ENCODE results near the gene CRTC3. TPM values are rescaled to one million over a fixed set of nuclear protein-coding genes. Genes with fewer than 3 reads are reported as not detected.
"Not testable (repeated sequence)": the region's sequence is repeated elsewhere in the genome, so short reads cannot be mapped to it uniquely, and the experiment has no call there.

The CRTC3 gene
- total RNA-seq, 2 experiments from 2014 or later: 90.7 to 92.4 TPM

- Histone ChIP-seq H3K4me3 (ENCODE audit: low read length) (no peak overlapping the region), H3K9me3 (ENCODE audit: control insufficient read depth in 1 of 2, insufficient read depth in 1 of 2, low read length in 2 of 2) (no peaks in the 10 kb centered on the region), H3K27ac (ENCODE audit: low read depth in 1 of 2, low read length in 2 of 2) (no peak overlapping the region), H3K27me3 (ENCODE audit: control insufficient read depth in 1 of 2, insufficient read depth in 2 of 2, low read length in 2 of 2) (no peaks in the 10 kb centered on the region), H3K4me1 (ENCODE audit: insufficient read depth, low read length) (peaks cover 10% of the 10 kb centered on the region), H3K36me3 (ENCODE audit: insufficient read depth, low read length) (no peaks in the 10 kb centered on the region)
- ATAC-seq (ENCODE audit: poor library complexity) (no peak), DNase-seq (no peak)
- intact Hi-C loops (cut with DNase I, micrococcal nuclease): no loop called here
- Mint-ChIP-seq H3K27me3 (no peaks in the 10 kb centered on the region), H3K27ac (no peak overlapping the region), H3K9me3 (no peaks in the 10 kb centered on the region), H3K4me1 (ENCODE audit: low read depth) (peaks cover 12% of the 10 kb centered on the region), H3K4me3 (no peak overlapping the region), H3K36me3 (ENCODE audit: low read depth) (no peaks in the 10 kb centered on the region)
- ChIA-PET CTCF (no interaction called here), POLR2A (no interaction called here)
- TF ChIP-seq, protein P1, sequence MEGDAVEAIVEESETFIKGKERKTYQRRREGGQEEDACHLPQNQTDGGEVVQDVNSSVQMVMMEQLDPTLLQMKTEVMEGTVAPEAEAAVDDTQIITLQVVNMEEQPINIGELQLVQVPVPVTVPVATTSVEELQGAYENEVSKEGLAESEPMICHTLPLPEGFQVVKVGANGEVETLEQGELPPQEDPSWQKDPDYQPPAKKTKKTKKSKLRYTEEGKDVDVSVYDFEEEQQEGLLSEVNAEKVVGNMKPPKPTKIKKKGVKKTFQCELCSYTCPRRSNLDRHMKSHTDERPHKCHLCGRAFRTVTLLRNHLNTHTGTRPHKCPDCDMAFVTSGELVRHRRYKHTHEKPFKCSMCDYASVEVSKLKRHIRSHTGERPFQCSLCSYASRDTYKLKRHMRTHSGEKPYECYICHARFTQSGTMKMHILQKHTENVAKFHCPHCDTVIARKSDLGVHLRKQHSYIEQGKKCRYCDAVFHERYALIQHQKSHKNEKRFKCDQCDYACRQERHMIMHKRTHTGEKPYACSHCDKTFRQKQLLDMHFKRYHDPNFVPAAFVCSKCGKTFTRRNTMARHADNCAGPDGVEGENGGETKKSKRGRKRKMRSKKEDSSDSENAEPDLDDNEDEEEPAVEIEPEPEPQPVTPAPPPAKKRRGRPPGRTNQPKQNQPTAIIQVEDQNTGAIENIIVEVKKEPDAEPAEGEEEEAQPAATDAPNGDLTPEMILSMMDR (IDR thresholded peaks at IDR 0.05): no peak
Measured at GRCh38 chr15:90671216-90671615, 141.5 kb downstream of the CRTC3 start.

DNA sequence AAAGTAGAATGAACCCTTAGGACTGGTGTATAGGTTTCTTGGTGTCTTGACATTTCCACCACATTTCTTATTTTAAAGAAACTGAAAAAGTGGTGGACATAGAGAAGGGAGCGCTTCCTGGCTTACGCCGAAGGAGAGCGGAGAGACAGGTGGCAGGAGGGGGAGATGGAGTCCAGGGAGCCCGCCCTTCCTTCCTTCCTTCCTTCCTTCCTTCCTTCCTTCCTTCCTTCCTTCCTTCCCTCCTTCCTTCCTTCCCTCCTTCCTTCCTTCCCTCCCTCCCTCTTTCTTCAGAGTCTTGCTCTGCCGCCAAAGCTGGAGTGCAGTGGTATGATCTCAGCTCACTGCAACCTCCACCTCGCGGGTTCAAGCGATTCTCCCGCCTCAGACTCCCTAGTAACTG lies 143.6 kb downstream of the CRTC3 start:
- DNase-seq; ATAC-seq (ENCODE audit: poor library complexity); H3K27me3 ChIP-seq (ENCODE audit: control insufficient read depth in 1 of 2, insufficient read depth in 2 of 2, low read length in 2 of 2); H3K27ac ChIP-seq (ENCODE audit: low read depth in 1 of 2, low read length in 2 of 2); CTCF ChIA-PET; H3K9me3 Mint-ChIP-seq; H3K4me1 ChIP-seq (ENCODE audit: insufficient read depth, low read length); intact Hi-C loops (cut with DNase I, micrococcal nuclease); H3K9me3 ChIP-seq (ENCODE audit: control insufficient read depth in 1 of 2, insufficient read depth in 1 of 2, low read length in 2 of 2); H3K27me3 Mint-ChIP-seq; H3K36me3 ChIP-seq (ENCODE audit: insufficient read depth, low read length); H3K27ac Mint-ChIP-seq; H3K4me3 Mint-ChIP-seq; H3K36me3 Mint-ChIP-seq (ENCODE audit: low read depth); H3K4me3 ChIP-seq (ENCODE audit: low read length); POLR2A ChIA-PET; H3K4me1 Mint-ChIP-seq (ENCODE audit: low read depth): not testable (repeated sequence)

- no peak overlapping the region for H3K4me3 ChIP-seq (ENCODE audit: low read length)
- ChIA-PET POLR2A (no interaction called here), CTCF (no interaction called here)
- intact Hi-C loops (cut with DNase I, micrococcal nuclease): no loop called here
- H3K27ac ChIP-seq (ENCODE audit: low read depth in 1 of 2, low read length in 2 of 2): no peak overlapping the region
- no peaks in the 10 kb centered on the region for H3K36me3 ChIP-seq (ENCODE audit: insufficient read depth, low read length)
- H3K9me3 Mint-ChIP-seq: no peaks in the 10 kb centered on the region
- no peaks in the 10 kb centered on the region for H3K27me3 Mint-ChIP-seq
- H3K27ac Mint-ChIP-seq: no peak overlapping the region
- TF ChIP-seq, protein P1 (IDR thresholded peaks at IDR 0.05): no peak
- ATAC-seq (ENCODE audit: poor library complexity) (no peak), DNase-seq (no peak)
- H3K9me3 ChIP-seq (ENCODE audit: control insufficient read depth in 1 of 2, insufficient read depth in 1 of 2, low read length in 2 of 2): no peaks in the 10 kb centered on the region
- no peaks in the 10 kb centered on the region for H3K27me3 ChIP-seq (ENCODE audit: control insufficient read depth in 1 of 2, insufficient read depth in 2 of 2, low read length in 2 of 2)
- no peak overlapping the region for H3K4me3 Mint-ChIP-seq
- H3K36me3 Mint-ChIP-seq (ENCODE audit: low read depth): no peaks in the 10 kb centered on the region
- peaks cover 17% of the 10 kb centered on the region for H3K4me1 Mint-ChIP-seq (ENCODE audit: low read depth)
- peaks cover 18% of the 10 kb centered on the region for H3K4me1 ChIP-seq (ENCODE audit: insufficient read depth, low read length)
Measured at GRCh38 chr15:90674476-90674875, 144.8 kb downstream of the CRTC3 start.

GRCh38 chr15:90675464-90675863 lies 145.7 kb downstream of the CRTC3 start:
- no peak overlapping the region for H3K27ac Mint-ChIP-seq
- no peaks in the 10 kb centered on the region for H3K27me3 ChIP-seq (ENCODE audit: control insufficient read depth in 1 of 2, insufficient read depth in 2 of 2, low read length in 2 of 2)
- ATAC-seq (ENCODE audit: poor library complexity): no peak
- H3K27ac ChIP-seq (ENCODE audit: low read depth in 1 of 2, low read length in 2 of 2): no peak overlapping the region
- ChIA-PET CTCF (no interaction called here), POLR2A (interaction anchor here (1.6 kb wide), 1 partner anchor 9 kb away, joined by 5 read pairs; no protein-coding TSS in a partner anchor)
- H3K4me1 Mint-ChIP-seq (ENCODE audit: low read depth): peaks cover 21% of the 10 kb centered on the region
- TF ChIP-seq, protein P1 (IDR thresholded peaks at IDR 0.05): no peak
- no peaks in the 10 kb centered on the region for H3K9me3 ChIP-seq (ENCODE audit: control insufficient read depth in 1 of 2, insufficient read depth in 1 of 2, low read length in 2 of 2)
- H3K4me1 ChIP-seq (ENCODE audit: insufficient read depth, low read length): peaks cover 19% of the 10 kb centered on the region
- H3K36me3 Mint-ChIP-seq (ENCODE audit: low read depth): no peaks in the 10 kb centered on the region
- DNase-seq: no peak
- intact Hi-C loops (cut with DNase I, micrococcal nuclease): loop anchor here in 1 of 2 experiments (5.0 kb wide), 1 partner anchor 298 kb away; no protein-coding TSS in a partner anchor
- no peaks in the 10 kb centered on the region for H3K27me3 Mint-ChIP-seq
- H3K9me3 Mint-ChIP-seq: no peaks in the 10 kb centered on the region
- no peaks in the 10 kb centered on the region for H3K36me3 ChIP-seq (ENCODE audit: insufficient read depth, low read length)
- no peak overlapping the region for H3K4me3 ChIP-seq (ENCODE audit: low read length)
- no peak overlapping the region for H3K4me3 Mint-ChIP-seq

Measured in CD4-positive, alpha-beta T cell (primary cell).